Measurements from ENCODE around the gene LMOD2.

Gene LMOD2

GRCh38 chr7:123680580-123680979, 24.9 kb downstream of the LMOD2 start:
- TF ChIP-seq TOX (CRISPR knock-in tag; IDR thresholded peaks at IDR 0.05; ENCODE audit: borderline replicate concordance) (no peak), OSR1 (CRISPR knock-in tag; IDR thresholded peaks at IDR 0.05) (no peak), ESRRG (CRISPR knock-in tag; IDR thresholded peaks at IDR 0.05) (no peak), BACH2 (CRISPR knock-in tag; IDR thresholded peaks at IDR 0.05; ENCODE audit: borderline replicate concordance) (no peak), ZFP3 (CRISPR knock-in tag; IDR thresholded peaks at IDR 0.05) (no peak), RARB (CRISPR knock-in tag; IDR thresholded peaks at IDR 0.05) (no peak)
- no peak for ATAC-seq

- TF ChIP-seq SNAI2 (CRISPR knock-in tag; IDR thresholded peaks at IDR 0.05) (no peak), TOX (CRISPR knock-in tag; IDR thresholded peaks at IDR 0.05; ENCODE audit: borderline replicate concordance) (no peak), RARB (CRISPR knock-in tag; IDR thresholded peaks at IDR 0.05) (no peak), ZNF565 (CRISPR knock-in tag; conservative IDR thresholded peaks at IDR 0.05; ENCODE audit: low read depth) (no peak), TCF4 (CRISPR knock-in tag; IDR thresholded peaks at IDR 0.05; ENCODE audit: borderline replicate concordance) (no peak), GLIS3 (CRISPR knock-in tag; IDR thresholded peaks at IDR 0.05) (no peak), ZNF70 (CRISPR knock-in tag; IDR thresholded peaks at IDR 0.05) (no peak), CREB5 (CRISPR knock-in tag; IDR thresholded peaks at IDR 0.05; ENCODE audit: low read depth) (no peak), ARNTL (CRISPR knock-in tag; IDR thresholded peaks at IDR 0.05; ENCODE audit: borderline replicate concordance, low read depth) (no peak), ZFP30 (CRISPR knock-in tag; IDR thresholded peaks at IDR 0.05) (no peak)
- no peak for ATAC-seq
Observed at GRCh38 chr7:123681561-123681960, 25.9 kb downstream of the LMOD2 start.

- peak; percentile 94 for ATAC-seq
- TF ChIP-seq PATZ1 (CRISPR knock-in tag; IDR thresholded peaks at IDR 0.05; ENCODE audit: borderline replicate concordance): no peak
- no peak for TF ChIP-seq RARB (CRISPR knock-in tag; IDR thresholded peaks at IDR 0.05)
- no peak for TF ChIP-seq OSR1 (CRISPR knock-in tag; IDR thresholded peaks at IDR 0.05)
- TF ChIP-seq CSRNP3 (CRISPR knock-in tag; IDR thresholded peaks at IDR 0.05): no peak; the same call in 1 of the 2 replicates
- 0 out of 2 replicates have a peak, but pooled peaks have one; percentile 33 for TF ChIP-seq ESRRG (CRISPR knock-in tag; IDR thresholded peaks at IDR 0.05)
- TF ChIP-seq ZNF70 (CRISPR knock-in tag; IDR thresholded peaks at IDR 0.05): no peak
- TF ChIP-seq CREB5 (CRISPR knock-in tag; IDR thresholded peaks at IDR 0.05; ENCODE audit: low read depth): 0 out of 2 replicates have a peak, but pooled peaks have one; percentile 53
- TF ChIP-seq ZFP3 (CRISPR knock-in tag; IDR thresholded peaks at IDR 0.05): 0 out of 2 replicates have a peak, but pooled peaks have one; percentile 17
- no peak for TF ChIP-seq TOX (CRISPR knock-in tag; IDR thresholded peaks at IDR 0.05; ENCODE audit: borderline replicate concordance)
- TF ChIP-seq ZNF8 (CRISPR knock-in tag; IDR thresholded peaks at IDR 0.05): no peak
- TF ChIP-seq TCF4 (CRISPR knock-in tag; IDR thresholded peaks at IDR 0.05; ENCODE audit: borderline replicate concordance): no peak
- no peak for TF ChIP-seq ARNTL (CRISPR knock-in tag; IDR thresholded peaks at IDR 0.05; ENCODE audit: borderline replicate concordance, low read depth)
- TF ChIP-seq ZNF565 (CRISPR knock-in tag; conservative IDR thresholded peaks at IDR 0.05; ENCODE audit: low read depth): no peak
- TF ChIP-seq ZFP30 (CRISPR knock-in tag; IDR thresholded peaks at IDR 0.05): no peak
- TF ChIP-seq CSDC2 (CRISPR knock-in tag; IDR thresholded peaks at IDR 0.05): no peak
- TF ChIP-seq TSHZ2 (CRISPR knock-in tag; IDR thresholded peaks at IDR 0.05): no peak
- TF ChIP-seq ZC3H10 (CRISPR knock-in tag; IDR thresholded peaks at IDR 0.05): no peak
- TF ChIP-seq ISL1 (CRISPR knock-in tag; IDR thresholded peaks at IDR 0.05): peak; percentile 98
Observed at GRCh38 chr7:123682690-123683089, 27.0 kb downstream of the LMOD2 start.

Measured in SK-N-SH treated with all-trans-retinoic acid at 6 μM for 48 hours (cell line).